ENCODE measurements around the gene MAS1.

DNA sequence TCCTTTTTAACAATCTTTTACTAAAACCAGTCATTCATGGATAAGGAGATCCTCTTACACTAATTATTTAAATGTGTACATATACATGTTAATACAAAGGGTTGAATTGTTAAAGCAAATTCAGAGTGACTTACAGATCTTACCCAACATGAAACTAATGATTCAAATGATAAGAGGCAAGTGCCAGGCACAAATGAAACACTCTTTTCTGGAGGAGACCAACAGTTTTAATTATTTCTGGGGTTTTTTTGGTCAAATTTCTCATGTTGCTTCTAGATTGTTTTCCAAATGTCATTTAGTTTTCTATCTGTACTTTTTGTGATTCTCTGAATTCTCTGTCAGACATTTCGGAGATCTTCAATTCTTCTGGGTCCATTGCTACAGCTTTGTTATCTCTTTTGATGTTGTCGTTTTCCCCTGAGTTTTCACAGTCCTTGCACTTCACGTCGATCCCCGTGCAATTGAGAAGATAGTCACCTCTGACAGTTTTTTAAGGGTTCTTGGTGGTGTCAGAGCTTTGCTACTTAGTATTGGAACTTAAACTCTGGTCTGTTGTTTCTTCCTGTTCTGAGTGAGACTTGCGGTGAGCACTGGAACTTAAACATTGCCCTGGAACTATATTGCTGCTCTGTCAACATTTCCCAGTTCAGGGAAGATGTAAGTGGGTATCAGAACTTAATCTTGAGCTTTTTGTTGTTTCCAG lies 23.2 kb downstream of the MAS1 start:
- no peak for TF ChIP-seq EZH2phosphoT487 (IDR thresholded peaks at IDR 0.05; ENCODE audit: insufficient read depth, low read depth)
- TF ChIP-seq EZH2 (IDR thresholded peaks at IDR 0.05; ENCODE audit: insufficient read depth, poor library complexity, severe bottlenecking) = no peak

Measured in GM23248 (cell line).